ENCODE data around the gene GEMIN5.

- no peak for TF ChIP-seq CTCF (IDR thresholded peaks at IDR 0.05; ENCODE audit: insufficient read depth, low read length)
- TF ChIP-seq POLR2AphosphoS5 (IDR thresholded peaks at IDR 0.05; ENCODE audit: low read depth) = no peak
- TF ChIP-seq REST (IDR thresholded peaks at IDR 0.05; ENCODE audit: insufficient replicate concordance, low read depth) = no peak
- TF ChIP-seq GABPA (IDR thresholded peaks at IDR 0.05; ENCODE audit: low read depth) = no peak
- TF ChIP-seq SPI1 (IDR thresholded peaks at IDR 0.05; ENCODE audit: borderline replicate concordance, low read depth) = no peak
Measured at GRCh38 chr5:154878642-154879335, 59.2 kb downstream of the GEMIN5 start.

All from HL-60 (cell line).